HG02678 (cell line): ENCODE data around the gene C10orf67.
"Not testable (repeated sequence)": the region's sequence is repeated elsewhere in the genome, so short reads cannot be mapped to it uniquely, and the experiment has no call there.

Source experiments
- ATAC-seq: cut with Tn5 transposase; IDR thresholded peaks from one replicate; pipeline ENCODE4 v1.9.1; 2021; ENCODE audit warnings: mild to moderate bottlenecking, moderate library complexity; ENCODE audit not compliant: unreplicated experiment

Gene C10orf67

DNA sequence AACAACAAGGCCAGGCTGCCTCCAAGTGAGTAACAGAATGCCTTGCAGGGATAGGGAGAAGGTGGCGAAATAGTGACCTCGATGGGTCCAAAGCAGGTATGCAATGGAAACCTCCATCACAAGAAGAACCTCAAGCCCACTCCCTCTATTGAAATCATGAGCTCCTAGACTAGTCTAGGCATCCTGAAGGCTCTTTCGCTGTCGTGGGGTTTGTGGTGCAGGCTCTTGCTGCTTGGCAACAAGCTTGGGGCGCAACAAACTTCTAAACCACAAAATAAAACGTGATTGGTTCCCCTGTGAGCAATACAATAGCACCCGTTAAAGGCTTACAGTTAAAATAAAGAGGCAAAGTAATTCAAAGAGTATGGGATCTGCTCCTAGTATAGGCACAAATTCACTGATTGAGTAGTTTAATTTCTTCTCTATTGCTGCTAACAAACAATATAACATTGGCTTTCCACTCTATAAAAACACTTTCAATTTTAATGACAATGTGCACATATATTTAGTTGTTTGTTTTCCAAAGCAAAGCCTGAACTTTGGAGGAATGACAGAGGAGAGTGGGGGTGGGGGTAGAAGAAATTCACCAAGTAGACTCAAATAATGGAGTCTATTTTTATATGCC is 64.1 kb downstream of the C10orf67 start:
- ATAC-seq: no peak

DNA sequence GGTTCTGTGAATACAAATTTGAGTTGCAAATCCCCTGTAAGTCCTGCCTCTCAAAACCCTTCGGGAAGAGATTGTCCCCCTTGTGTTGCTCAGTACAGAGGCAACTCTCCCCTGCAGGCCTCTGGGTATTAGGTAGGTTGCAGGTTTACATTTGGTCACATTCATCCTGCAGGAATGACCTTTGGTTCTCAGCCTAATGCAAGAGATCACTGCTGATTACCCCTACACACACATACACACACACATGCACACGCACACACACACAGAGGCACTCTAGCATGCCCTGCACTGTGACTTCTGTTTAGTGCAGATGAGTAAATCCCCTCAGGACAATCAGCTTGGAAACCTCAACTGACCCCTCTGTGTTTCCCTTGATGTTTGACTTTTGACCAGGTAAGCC is 69.2 kb downstream of the C10orf67 start:
- no peak for ATAC-seq

DNA sequence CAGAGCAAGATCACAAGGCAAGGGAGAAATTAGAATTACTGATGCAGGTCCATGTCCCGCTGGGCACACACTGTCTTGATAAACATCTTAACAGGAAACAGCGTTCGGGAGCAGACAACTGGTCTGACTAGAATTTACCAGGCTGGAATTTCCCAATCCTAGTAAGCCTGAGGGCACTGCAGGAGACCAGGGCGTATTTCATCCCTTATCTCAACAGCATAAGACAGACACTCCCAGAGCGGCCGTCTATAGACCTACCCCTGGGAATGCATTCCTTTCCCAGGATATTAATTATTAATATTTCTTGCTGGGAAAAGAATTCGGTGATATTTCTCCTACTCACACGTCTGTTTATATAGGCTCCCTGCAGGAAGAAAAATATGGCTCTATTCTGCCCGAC is 70.4 kb downstream of the C10orf67 start:
- not testable (repeated sequence) for ATAC-seq

DNA sequence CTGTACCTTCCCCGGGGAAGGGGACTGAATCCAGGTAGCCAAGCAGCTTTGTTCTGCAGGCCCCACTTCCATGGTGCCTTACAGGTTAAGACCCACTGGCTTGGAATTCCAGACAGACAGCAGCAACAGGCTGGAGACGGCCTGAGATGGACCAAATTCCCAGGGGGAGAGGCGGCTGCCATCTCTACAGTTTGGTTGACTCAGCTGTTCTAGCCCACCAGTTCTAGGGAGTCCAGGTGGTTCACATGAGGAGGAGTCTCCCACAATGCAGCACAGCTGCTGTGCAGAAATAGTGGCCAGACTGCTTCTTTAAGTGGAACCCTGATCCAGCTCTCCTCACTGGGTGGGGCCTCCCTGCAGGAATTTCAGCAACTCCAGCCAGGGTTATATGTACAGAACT is 74.1 kb downstream of the C10orf67 start:
- no peak for ATAC-seq

DNA sequence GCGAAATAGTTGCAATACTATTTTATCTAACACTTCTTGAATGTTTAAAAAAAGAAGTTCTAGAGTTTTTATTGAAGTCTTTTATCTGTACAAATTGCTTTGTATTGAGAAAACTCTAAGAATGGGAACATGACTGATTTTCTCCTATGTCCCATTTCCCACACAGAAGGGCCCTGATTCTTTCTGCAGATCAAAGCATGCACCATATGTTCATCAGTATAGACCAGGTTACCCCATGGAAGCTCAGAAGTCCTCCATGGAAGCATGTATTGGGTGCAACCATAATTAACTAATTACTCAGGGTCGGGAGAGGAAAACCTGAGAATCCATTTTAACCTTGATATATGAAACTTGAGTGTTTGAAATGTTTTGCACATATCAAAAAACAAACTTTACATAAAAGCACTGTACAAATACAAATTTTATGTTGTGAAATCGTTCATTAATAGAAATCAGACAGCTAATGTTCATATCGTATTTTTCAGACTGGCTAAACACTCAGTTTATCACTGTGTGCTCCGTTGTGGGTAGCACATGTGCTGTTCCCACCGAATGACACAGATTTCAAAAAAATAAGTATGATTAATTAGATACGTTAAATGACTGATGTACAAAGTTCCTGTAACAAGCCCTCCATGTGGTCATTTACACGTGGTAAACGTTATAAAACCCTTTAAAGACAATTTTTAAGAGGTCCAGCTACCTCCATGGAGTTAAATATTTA is 81.0 kb downstream of the C10orf67 start:
- ATAC-seq: no peak

DNA sequence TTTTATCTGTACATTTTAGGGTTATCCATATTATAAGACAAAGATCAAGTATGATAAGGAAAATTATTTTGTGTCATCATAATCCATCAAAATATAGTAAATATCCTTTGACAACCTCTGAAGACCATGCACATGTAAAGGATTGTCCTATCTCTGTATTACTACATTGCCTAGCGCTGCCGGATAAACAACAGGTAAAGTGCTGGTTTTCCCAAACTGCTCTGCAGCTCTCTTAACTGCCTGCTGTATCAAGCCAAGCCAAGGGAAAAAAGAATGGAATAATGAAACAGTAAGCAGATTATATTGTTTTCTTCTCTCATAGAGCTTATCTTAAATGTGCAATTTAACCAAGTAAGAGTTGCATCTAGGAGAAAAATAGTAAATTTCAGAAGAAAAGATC is 81.7 kb downstream of the C10orf67 start:
- ATAC-seq: no peak

DNA sequence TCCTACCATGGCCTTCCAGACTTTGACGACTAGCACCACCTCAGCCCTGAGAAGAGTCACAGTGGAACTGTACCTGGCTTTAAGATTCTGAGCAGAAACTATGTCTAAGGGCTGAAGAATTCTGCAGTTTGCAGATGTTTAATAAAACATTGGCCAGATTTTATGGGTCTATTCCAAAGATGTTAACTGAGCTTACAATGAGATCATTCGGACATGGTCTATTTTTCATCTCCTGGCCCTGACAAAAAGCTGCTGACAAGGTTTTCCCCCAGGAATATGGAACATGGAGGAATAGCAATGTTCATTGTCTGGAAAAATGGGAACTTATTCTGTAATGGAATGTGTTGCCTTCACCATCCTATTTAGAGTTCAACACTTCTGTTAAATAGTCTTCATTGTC is 86.1 kb downstream of the C10orf67 start:
- ATAC-seq: no peak

DNA sequence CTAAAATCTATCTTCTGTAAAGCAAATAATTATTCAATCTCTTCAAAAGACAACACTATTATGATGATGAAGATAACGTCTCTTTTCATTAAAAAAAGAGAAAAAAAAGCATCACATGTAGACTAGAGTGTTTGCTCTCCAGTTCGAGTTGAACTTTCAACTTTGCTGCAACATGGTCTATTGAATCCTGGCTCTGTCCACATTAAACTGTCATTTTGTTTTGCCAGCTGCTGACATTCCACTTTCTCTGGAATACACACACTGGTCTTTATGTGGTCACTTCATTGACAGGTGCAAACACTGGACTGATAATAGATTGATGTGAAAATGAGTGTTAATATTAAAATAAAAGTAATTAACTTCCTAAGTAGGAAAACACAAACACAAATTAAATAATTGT is 90.8 kb downstream of the C10orf67 start:
- ATAC-seq: no peak

DNA sequence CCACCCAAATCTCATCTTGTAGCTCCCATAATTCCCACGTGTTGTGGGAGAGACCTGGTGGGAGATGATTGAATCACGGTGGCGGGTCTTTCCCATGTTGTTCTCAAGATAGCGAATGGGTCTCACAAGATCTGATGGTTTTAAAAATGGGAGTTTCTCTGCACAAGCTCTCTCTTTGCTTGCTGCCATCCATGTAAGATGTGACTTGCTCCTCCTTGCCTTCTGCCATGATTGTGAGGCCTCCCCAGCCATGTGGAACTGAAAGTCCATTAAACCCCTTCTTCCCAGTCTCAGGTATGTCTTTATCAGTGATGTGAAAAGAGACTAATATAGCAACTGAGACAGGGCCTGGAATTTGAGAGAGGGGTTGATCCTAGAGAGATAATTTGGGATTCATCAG is 91.7 kb downstream of the C10orf67 start:
- not testable (repeated sequence) for ATAC-seq

DNA sequence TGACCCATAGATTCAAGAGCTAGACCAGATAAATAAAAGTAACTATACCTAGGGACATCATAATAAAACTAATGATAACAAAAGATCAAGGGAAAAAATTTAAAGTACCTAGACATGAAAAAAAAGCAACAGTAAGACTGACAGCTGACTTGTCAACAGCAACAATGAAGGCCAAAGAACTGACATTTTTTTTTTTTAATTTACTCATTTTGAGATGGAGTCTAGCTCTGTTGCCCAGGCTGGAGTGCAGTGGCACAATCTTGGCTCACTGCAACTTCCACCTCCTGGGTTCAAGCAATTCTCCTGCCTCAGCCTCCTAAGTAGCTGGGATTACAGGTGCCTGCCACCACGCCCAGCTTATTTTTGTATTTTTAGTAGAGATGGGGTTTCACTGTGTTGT is 102.8 kb downstream of the C10orf67 start:
- not testable (repeated sequence) for ATAC-seq

DNA sequence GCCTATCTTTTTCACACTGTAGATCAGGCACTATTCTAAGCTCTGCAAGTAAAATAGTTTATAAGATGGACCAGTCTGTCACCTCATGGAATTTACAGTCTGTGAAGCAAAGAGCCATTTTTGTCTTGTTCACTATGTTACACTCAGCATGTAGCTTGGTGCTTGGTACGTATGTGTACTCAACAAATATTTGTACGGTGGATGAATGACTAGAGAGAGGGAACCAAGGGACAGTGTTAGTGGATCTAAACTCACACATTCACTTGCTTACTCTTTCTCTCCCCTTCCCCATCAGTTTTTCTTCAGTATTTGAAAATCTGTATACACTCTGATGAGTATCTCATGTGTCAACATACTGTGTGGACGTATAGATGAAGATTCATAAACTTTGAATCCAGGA is 106.6 kb downstream of the C10orf67 start:
- no peak for ATAC-seq

DNA sequence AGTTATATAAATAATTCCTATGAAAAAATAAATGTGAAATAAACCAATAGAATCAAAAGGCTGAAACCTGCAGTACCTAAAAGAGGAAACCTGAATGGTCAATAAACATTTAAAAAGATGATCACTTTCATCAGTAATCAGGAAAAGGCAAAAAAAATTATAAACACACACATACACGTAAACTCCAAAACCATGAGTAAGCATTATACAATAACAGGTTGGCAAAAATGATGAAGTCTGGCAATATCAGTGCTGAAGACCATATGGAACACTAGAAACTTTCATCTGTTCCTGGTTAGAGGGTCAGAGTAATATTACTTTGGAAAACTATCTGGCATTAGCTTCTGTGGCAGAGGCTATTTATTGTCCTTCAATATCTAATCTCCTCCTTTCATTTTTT is 114.0 kb downstream of the C10orf67 start:
- ATAC-seq: no peak

DNA sequence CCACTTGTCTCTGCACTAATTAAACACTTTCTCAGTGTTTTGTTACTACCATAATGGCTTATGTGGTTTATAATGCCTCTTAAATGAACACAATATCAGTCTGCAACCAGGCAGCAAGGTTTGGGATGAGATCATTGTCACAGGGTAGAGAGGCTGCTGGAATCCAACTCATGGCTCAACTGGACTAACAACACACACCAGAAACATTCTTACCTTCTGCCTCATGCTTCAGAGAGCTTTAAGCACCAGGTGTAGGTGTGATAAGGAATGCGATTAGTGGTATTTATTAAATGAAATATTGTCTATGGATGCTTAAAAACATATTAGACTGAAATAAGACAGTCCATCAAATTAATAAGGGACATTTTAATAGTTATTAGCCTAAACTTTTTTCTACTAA is 127.1 kb downstream of the C10orf67 start:
- ATAC-seq: no peak

DNA sequence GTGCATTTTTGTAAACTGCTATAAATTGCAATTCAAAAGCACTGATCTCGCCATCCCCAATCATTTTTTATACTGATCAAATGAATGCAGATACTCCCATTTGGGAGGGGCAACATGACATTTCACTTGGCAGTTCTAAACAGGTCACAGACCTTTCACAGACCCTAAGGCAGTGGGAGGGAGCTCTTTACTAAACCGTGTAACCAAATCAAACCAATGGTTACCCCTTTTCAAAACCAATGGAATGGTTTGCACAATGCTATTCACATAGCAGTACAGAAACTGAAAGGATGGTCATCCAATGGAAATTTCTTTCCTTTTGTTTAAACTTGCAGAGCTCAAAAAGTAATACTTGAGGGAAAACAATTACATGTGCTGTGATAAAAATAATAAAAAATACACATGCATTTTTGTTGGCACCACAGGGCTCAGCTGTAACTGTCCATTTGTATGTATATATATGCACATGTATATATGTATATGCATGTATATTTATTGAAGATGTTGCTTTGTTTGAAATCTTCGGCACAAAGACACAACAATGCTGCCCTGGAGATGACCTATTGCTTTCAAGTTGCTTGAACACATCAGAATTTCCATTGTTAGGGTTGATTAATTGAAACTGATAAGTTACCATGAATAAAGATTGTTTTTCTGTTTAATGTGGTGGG is 138.5 kb downstream of the C10orf67 start:
- no peak for ATAC-seq

DNA sequence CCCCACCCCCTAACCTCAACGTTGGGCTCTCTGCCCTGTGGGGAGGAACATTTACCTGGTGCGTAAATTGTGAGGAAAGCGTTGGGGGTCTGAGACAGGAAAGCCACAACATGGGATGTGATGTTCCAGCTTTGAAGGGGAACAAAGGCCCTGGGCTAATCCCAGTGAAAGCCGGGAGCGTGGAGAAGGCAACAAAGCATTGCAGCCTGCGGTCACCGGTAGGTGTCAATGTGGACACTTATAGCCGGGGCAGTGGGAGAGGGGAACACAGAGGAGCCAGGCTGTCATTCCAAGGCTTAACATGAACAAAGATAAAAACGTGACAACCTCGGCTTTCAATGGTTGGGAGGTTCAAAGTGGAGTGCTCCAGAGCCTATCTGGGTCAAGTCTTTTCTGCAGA is 139.8 kb downstream of the C10orf67 start:
- no peak for ATAC-seq

DNA sequence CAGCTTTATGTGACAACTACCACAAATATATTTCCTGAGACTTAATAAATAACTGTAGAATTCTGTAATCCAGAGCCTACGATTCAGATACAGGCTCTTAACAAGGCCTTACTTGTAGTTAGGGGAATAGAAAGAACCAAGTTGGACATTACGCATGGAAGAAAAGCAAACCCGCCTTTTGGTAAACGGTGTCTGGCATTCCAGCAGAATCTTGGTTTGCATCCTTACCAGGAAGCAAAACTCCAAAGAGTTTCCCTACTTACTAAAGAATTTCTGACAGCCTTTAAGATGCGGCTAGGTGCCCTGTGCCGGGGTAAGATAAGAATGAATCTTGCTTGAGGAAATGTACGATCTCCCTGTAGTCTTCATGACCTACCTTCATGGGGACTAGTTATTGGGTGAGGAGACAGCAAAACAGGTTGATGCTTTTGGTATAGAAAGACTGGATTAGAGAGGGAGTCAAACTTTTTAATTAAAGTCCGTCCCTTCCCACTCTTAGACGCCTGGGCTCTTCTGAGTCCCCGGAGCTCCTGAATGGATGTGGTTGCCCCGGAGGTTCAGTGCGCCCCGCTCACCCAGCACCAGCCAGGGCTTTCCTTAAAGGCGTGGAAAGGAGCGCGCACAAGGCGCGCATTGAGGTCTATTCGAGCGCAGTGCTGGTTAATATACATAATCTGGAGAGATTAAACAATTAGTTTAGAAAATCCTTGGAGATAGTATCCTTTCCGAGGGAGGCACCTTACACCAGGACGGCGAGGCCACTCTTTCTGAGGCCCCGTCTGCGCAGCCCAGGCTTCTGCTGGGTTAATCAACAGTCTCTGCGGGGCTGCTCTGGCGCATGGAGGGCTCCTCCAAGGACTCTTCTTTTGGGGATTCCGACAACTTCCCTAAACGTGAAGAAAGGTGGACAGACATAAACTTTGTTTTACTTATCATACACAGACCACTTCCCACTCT is 140.9 kb downstream of the C10orf67 start:
- ATAC-seq: no peak

DNA sequence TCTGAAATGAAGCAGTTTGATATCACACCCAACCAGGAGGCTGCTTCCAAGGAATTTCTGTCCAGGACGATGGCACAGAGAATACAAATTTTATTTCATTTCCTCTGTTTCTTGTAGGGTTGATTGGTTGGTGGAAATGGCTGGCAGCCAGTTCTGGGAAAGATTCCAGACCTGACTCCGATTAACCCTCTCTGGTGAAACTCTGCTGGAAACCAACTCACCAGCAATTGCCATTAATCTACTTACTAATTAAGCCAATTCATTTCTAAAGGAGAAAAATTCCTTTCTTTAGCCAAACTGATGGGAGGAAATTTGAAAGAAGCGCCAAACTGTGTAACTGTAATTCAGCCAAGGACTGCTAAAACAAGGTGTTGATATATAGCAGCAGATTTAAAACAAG is 141.8 kb downstream of the C10orf67 start:
- no peak for ATAC-seq

DNA sequence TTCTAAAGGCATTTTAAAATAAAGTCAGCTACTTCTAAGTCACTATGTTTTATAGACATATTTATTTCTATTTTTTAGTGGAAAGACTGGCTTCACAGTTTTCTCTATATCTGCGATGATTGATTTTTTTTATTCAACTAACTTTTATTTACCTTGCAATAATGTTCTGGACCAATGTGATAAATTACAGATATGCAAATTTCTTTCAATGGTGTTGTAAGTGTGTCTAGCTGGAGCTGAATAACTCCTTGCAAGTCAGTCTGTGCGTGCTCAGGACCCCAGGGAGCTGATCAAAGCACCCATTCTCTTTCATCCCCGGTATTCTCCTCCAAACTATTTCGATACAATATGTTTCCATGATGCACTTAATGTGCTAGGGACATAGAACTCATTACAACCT is 142.8 kb downstream of the C10orf67 start:
- no peak for ATAC-seq

DNA sequence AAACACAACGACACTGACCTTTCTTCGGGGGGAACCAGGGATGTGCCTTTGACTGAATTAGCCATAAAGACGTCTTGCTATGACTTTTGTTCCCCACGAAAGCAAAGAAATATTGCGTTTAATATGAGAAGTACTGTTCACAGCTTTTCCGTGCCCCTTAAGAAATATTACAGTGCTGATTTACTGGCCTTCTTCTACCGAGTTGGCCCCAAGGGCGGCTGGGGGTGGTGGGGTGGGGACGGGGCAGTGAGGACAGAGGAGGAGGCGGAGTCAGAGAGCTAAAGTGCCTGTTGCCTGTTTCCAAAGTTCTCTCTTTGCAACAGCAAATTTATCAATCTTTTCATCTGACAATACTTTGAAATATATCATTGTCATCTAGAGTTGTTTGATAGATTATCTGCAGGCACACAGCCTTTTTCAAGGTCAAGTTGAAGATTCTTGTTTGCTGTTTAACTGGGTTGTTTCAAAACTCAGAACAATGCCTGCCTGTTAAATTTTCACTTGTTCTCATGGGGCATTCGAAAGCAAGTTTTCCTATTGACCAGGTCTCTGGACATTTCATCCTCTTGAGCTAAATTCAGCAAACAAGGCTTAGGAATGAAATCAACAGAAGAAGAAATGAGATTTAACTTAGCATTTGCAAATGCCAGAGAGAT is 143.5 kb downstream of the C10orf67 start:
- no peak for ATAC-seq

DNA sequence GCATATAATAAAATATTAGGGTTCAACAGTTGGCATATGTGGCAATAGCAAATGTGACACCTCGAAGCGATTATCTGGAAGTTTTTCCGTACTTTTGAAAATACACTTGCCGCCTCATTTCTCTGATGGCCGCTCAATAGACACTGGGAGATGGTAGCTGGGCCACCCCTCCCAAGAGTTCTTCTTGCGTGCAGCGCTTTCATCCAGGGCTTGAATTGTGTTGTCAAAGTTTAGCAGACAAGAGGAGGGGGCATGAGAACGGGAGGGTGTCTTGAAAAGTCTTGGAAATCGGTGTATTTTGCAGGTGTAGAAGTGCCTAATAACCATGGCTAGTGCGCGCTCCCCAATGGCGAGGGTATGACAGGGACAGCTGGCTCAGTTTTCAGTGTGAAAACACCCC is 144.0 kb downstream of the C10orf67 start:
- ATAC-seq: no peak
